HG03039 (cell line): ENCODE results near the gene UACA.
"Not testable (repeated sequence)": the region's sequence is repeated elsewhere in the genome, so short reads cannot be mapped to it uniquely, and the experiment has no call there.

Experiments
- ATAC-seq: cut with Tn5 transposase; IDR thresholded peaks from one replicate; pipeline ENCODE4 v1.9.1; 2021; ENCODE audit warnings: mild to moderate bottlenecking, moderate library complexity; ENCODE audit not compliant: unreplicated experiment

UACA gene

GRCh38 chr15:70753101-70753829, 10.1 kb downstream of the UACA start:
- ATAC-seq: no peak

- ATAC-seq: no peak
Observed at GRCh38 chr15:70752193-70752635, 11.1 kb downstream of the UACA start.

GRCh38 chr15:70750203-70750869, 13.0 kb downstream of the UACA start:
- ATAC-seq: no peak

- ATAC-seq: no peak
Observed at GRCh38 chr15:70748281-70748747, 15.0 kb downstream of the UACA start.

GRCh38 chr15:70746598-70746997, 16.8 kb downstream of the UACA start:
- not testable (repeated sequence) for ATAC-seq

GRCh38 chr15:70742928-70743327, 20.4 kb downstream of the UACA start:
- no peak for ATAC-seq

GRCh38 chr15:70741677-70742293, 21.6 kb downstream of the UACA start:
- ATAC-seq: no peak

GRCh38 chr15:70741107-70741531, 22.2 kb downstream of the UACA start:
- ATAC-seq: no peak

GRCh38 chr15:70735040-70735439, 28.3 kb downstream of the UACA start:
- ATAC-seq: not testable (repeated sequence)

- no peak for ATAC-seq
Observed at GRCh38 chr15:70729164-70729563, 34.2 kb downstream of the UACA start.

GRCh38 chr15:70726753-70727152, 36.6 kb downstream of the UACA start:
- no peak for ATAC-seq

- ATAC-seq: no peak
Observed at GRCh38 chr15:70723927-70724326, 39.4 kb downstream of the UACA start.

- ATAC-seq: no peak
Observed at GRCh38 chr15:70723122-70723422, 40.3 kb downstream of the UACA start.

GRCh38 chr15:70722266-70723121, 40.9 kb downstream of the UACA start:
- ATAC-seq: no peak

GRCh38 chr15:70720228-70721016, 42.9 kb downstream of the UACA start:
- ATAC-seq: no peak

- no peak for ATAC-seq
Observed at GRCh38 chr15:70717237-70717793, 46.0 kb downstream of the UACA start.

- ATAC-seq: no peak
Observed at GRCh38 chr15:70715840-70716485, 47.4 kb downstream of the UACA start.

- ATAC-seq: no peak
Observed at GRCh38 chr15:70714565-70714964, 48.8 kb downstream of the UACA start.

- ATAC-seq: no peak
Observed at GRCh38 chr15:70714015-70714414, 49.3 kb downstream of the UACA start.
